ENCODE measurements around the gene GINM1. TPM values are rescaled to one million over a fixed set of nuclear protein-coding genes. Genes with fewer than 3 reads are reported as not detected.

GINM1 gene
- total RNA-seq, 2 donors from 2014 or later: 43.6 to 44.7 TPM

DNA sequence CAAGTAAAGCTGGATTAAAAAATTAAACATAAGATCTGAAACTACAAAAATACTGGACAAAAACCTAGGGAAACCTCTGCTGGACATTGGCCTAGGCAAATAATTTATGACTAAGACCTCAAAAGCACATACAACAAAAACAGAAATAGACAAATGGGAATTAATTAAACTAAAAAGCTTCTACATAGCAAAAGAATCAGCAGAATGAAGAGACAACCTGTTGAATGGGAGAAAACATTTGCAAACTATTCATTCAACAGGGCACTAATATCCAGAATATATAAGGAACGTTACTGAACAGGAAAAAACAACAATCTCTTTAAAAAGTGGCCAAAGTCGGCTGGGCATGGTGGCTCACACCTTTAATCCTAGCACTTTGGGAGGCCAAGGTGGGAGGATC, 6.8 kb upstream of the GINM1 start:
- no peaks in the 10 kb centered on the region for H3K9me3 ChIP-seq
- H3K36me3 ChIP-seq: no peaks in the 10 kb centered on the region
- TF ChIP-seq POLR2A (IDR thresholded peaks at IDR 0.05) (no peak), POLR2AphosphoS5 (IDR thresholded peaks at IDR 0.05) (no peak)
- TF ChIP-seq, protein P1, sequence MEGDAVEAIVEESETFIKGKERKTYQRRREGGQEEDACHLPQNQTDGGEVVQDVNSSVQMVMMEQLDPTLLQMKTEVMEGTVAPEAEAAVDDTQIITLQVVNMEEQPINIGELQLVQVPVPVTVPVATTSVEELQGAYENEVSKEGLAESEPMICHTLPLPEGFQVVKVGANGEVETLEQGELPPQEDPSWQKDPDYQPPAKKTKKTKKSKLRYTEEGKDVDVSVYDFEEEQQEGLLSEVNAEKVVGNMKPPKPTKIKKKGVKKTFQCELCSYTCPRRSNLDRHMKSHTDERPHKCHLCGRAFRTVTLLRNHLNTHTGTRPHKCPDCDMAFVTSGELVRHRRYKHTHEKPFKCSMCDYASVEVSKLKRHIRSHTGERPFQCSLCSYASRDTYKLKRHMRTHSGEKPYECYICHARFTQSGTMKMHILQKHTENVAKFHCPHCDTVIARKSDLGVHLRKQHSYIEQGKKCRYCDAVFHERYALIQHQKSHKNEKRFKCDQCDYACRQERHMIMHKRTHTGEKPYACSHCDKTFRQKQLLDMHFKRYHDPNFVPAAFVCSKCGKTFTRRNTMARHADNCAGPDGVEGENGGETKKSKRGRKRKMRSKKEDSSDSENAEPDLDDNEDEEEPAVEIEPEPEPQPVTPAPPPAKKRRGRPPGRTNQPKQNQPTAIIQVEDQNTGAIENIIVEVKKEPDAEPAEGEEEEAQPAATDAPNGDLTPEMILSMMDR (IDR thresholded peaks at IDR 0.05): no peak
- no peaks in the 10 kb centered on the region for H3K4me1 ChIP-seq (replicated peaks)
- no peak overlapping the region for H3K4me3 ChIP-seq
- no peak overlapping the region for H3K27ac ChIP-seq
- H3K27me3 ChIP-seq (replicated peaks; ENCODE audit: insufficient read depth): no peaks in the 10 kb centered on the region
- 72% methylated on average over 2 of the region's 2 CpGs for WGBS
- no peak for DNase-seq (ENCODE audit: low spot score)
- intact Hi-C loops (cut with DNase I): no loop called here

DNA sequence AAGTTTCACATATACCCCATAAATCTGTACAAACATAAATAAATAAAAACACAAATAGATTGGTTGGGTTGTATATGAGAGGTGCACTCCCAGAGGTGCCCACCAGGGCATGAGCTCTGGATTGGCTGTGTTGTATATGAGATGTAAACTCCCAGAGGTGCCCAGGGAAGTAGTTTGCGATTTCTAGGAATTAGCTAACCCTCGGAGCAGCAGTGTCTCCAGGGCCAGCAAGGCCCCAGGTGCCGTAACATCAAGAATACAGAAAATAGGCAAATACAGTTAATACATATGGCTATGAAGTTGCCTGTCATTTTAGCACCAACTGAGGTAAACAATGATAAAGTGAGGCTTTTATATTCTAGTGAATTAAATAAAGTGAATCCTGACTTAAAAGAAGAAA, 5.4 kb upstream of the GINM1 start:
- Histone ChIP-seq H3K4me1 (replicated peaks) (no peaks in the 10 kb centered on the region), H3K27me3 (replicated peaks; ENCODE audit: insufficient read depth) (no peaks in the 10 kb centered on the region), H3K36me3 (no peaks in the 10 kb centered on the region), H3K9me3 (no peaks in the 10 kb centered on the region), H3K4me3 (no peak overlapping the region), H3K27ac (no peak overlapping the region)
- intact Hi-C loops (cut with DNase I): loop anchor here (10.0 kb wide), 4 partner anchors 84 to 364 kb away; partner anchors contain the start of genes KATNA1, LATS1, LRP11 and RAET1G
- 67% methylated on average over 3 of the region's 3 CpGs for WGBS
- no peak for DNase-seq (ENCODE audit: low spot score)
- TF ChIP-seq POLR2A (IDR thresholded peaks at IDR 0.05) (no peak), POLR2AphosphoS5 (IDR thresholded peaks at IDR 0.05) (no peak)
- TF ChIP-seq, protein P1 (IDR thresholded peaks at IDR 0.05): peak in 1 of 4 experiments; percentile 16

DNA sequence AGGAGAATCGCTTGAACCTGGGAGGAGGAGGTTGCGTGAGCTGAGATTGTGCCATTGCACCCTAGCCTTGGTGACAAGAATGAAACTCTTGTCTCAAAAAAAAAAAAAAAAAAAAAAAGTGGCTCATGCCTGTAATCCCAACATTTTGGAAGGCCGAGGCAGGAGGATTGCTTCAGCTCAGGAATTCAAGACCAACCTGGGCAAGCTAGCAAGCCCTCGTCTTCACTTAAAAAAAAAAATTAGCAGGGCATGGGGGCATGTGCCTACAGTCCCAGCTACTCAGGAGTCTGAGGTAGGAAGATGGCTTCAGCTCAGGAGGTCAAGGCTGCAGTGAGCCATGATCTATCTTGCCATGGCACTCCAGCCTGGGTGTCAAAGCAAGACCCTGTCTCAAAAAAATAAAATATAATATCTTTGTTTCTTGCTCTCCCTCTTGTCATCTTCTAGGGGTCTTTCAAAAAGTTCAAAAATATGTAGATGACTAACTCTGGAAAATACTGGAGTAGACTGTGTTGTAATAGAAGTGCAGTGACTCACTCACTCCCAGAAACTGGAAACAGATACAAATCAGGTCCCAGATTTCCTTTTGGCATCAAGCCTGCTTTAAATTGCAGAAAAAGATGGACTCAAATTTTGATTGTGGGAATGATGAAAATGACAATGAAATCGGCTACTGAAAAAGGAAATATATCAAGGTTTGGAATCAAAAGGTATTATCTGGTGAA, 2.8 kb upstream of the GINM1 start:
- Histone ChIP-seq H3K9me3 (no peaks in the 10 kb centered on the region), H3K4me3 (no peak overlapping the region), H3K36me3 (no peaks in the 10 kb centered on the region), H3K4me1 (replicated peaks) (no peaks in the 10 kb centered on the region), H3K27me3 (replicated peaks; ENCODE audit: insufficient read depth) (no peaks in the 10 kb centered on the region), H3K27ac (no peak overlapping the region)
- intact Hi-C loops (cut with DNase I): loop anchor here (10.0 kb wide), 4 partner anchors 81 to 361 kb away; partner anchors contain the start of genes KATNA1, LATS1, LRP11 and RAET1G
- WGBS: 81% methylated on average over 5 of the region's 5 CpGs
- DNase-seq (ENCODE audit: low spot score): no peak
- TF ChIP-seq, protein P1 (IDR thresholded peaks at IDR 0.05): no peak
- TF ChIP-seq POLR2AphosphoS5 (IDR thresholded peaks at IDR 0.05) (no peak), POLR2A (IDR thresholded peaks at IDR 0.05) (no peak)

DNA sequence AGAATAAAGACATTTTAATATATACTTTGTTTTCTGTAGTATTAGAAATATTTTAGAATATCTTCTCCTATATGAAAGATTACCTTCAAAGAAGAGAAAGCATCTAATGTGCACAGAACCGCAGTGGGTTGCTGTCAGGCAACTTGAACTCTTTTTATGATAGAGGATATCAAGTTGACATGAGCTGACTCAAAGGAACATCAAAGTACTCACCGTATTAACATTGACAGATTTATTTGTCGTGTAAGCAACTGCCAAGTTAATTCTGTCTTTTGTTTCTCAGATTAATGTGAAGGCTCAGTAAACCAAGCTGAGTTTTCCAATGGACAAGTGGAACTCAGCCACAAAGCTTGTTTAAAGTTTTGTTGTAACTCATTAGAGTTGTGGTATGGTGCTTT, 2.2 kb upstream of the GINM1 start:
- Histone ChIP-seq H3K4me3 (no peak overlapping the region), H3K4me1 (replicated peaks) (no peaks in the 10 kb centered on the region), H3K27me3 (replicated peaks; ENCODE audit: insufficient read depth) (no peaks in the 10 kb centered on the region), H3K9me3 (no peaks in the 10 kb centered on the region), H3K36me3 (no peaks in the 10 kb centered on the region), H3K27ac (peak overlapping the region in 1 of 2 donors; percentile 92)
- TF ChIP-seq POLR2A (IDR thresholded peaks at IDR 0.05): no peak
- TF ChIP-seq, protein P1 (IDR thresholded peaks at IDR 0.05): no peak
- TF ChIP-seq POLR2AphosphoS5 (IDR thresholded peaks at IDR 0.05): peak; percentile 15
- no peak for DNase-seq (ENCODE audit: low spot score)
- intact Hi-C loops (cut with DNase I): loop anchor here (10.0 kb wide), 4 partner anchors 81 to 361 kb away; partner anchors contain the start of genes KATNA1, LATS1, LRP11 and RAET1G
- WGBS: 31% methylated on average over 3 of the region's 3 CpGs
